Endothelial cell (in vitro differentiated cells): ENCODE results near the gene UBE2L3. TPM values are rescaled to one million over a fixed set of nuclear protein-coding genes. Genes with fewer than 3 reads are reported as not detected.

ENCODE experiments used
- DNase-seq: peaks from one replicate; pipeline ENCODE4 v3.0.0; 2021; ENCODE audit warnings: low spot score
- H3K27ac Mint-ChIP-seq: one replicate; pipeline ENCODE4 v1.8.0; 2021; ENCODE audit warnings: mixed read lengths, inconsistent platforms; ENCODE audit not compliant: unreplicated experiment
- H3K27me3 Mint-ChIP-seq: one replicate; pipeline ENCODE4 v1.8.0; 2021; ENCODE audit warnings: mild to moderate bottlenecking, moderate library complexity, mixed read lengths, inconsistent platforms; ENCODE audit not compliant: unreplicated experiment
- H3K36me3 Mint-ChIP-seq: one replicate; pipeline ENCODE4 v1.8.0; 2021; ENCODE audit warnings: mild to moderate bottlenecking, low read depth, mixed read lengths, inconsistent platforms; ENCODE audit not compliant: unreplicated experiment
- H3K4me1 Mint-ChIP-seq: one replicate; pipeline ENCODE4 v1.8.0; 2021; ENCODE audit warnings: mild to moderate bottlenecking, mixed read lengths, inconsistent platforms; ENCODE audit not compliant: unreplicated experiment
- H3K4me3 Mint-ChIP-seq: one replicate; pipeline ENCODE4 v1.8.0; 2021; ENCODE audit warnings: mild to moderate bottlenecking, mixed read lengths, inconsistent platforms; ENCODE audit not compliant: unreplicated experiment
- H3K9me3 Mint-ChIP-seq: one replicate; pipeline ENCODE4 v1.8.0; 2021; ENCODE audit warnings: mixed read lengths, inconsistent platforms; ENCODE audit not compliant: unreplicated experiment
- microRNA-seq: library from miRNA; unstranded; fragments of <30 nt; microRNA quantifications from one replicate; pipeline ENCODE4, GENCODE V29; 2020; ENCODE audit not compliant: unreplicated experiment
- total RNA-seq: library from RNA; stranded (reverse); fragmentation: NEBNext Ultra II Directional; extraction: Animal tissue kit (Norgen Biotek cat#: 25700); gene quantifications from one replicate; pipeline ENCODE4 v1.2.1, GENCODE V29; 2021; ENCODE audit not compliant: unreplicated experiment
- TF ChIP-seq, protein P1 (sequence below): fragments of 200-600 bp; sonication (generic); IDR thresholded peaks from one replicate; pipeline ENCODE4 v1.5.0; 2021; ENCODE audit warnings: antibody characterized with exemption; ENCODE audit not compliant: unreplicated experiment

UBE2L3 gene
- total RNA-seq, 1 donor from 2014 or later: 62.2 TPM

DNA sequence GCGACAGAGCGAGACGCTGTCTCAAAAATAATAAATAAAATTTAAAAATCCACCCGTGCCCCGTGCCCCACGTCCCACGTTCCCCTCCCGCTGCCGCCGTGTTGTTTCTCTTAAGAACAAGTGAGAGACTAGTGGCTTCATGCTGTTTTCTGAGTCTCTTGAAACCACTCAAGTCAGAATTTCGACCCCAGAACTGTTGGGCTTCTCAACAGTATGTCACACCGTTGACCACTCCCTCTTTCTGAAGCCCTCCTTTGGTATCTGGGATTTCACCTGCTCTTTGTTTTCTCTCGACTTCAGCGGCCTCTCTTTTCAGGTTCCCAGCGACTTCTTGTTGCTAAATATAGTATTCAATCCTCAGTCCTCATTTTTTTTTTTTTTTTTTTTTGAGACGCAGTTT lies 99.3 kb downstream of the UBE2L3 start:
- peak overlapping the region; percentile 83 for H3K27ac Mint-ChIP-seq
- TF ChIP-seq, protein P1, sequence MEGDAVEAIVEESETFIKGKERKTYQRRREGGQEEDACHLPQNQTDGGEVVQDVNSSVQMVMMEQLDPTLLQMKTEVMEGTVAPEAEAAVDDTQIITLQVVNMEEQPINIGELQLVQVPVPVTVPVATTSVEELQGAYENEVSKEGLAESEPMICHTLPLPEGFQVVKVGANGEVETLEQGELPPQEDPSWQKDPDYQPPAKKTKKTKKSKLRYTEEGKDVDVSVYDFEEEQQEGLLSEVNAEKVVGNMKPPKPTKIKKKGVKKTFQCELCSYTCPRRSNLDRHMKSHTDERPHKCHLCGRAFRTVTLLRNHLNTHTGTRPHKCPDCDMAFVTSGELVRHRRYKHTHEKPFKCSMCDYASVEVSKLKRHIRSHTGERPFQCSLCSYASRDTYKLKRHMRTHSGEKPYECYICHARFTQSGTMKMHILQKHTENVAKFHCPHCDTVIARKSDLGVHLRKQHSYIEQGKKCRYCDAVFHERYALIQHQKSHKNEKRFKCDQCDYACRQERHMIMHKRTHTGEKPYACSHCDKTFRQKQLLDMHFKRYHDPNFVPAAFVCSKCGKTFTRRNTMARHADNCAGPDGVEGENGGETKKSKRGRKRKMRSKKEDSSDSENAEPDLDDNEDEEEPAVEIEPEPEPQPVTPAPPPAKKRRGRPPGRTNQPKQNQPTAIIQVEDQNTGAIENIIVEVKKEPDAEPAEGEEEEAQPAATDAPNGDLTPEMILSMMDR: no peak
- no peak for DNase-seq

DNA sequence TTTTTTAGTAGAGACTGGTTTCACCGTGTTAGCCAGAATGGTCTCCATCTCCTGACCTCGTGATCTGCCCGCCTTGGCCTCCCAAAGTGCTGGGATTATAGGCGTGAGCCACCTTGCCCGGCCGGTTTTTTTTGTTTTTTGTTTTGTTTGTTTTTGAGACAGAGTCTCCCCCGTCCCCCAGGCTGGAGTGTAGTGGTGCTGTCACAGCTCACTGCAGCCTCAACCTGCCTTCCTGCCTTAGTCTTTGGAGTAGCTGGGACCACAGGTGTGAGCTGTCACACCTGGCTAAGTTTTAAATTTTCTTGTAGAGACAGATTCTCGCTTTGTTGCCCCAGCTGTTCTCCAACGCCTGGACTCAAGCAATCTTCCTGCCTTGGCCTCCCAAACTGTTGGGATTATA lies 101.5 kb downstream of the UBE2L3 start:
- Mint-ChIP-seq H3K4me3 (no peak overlapping the region), H3K27me3 (peaks cover 15% of the 10 kb centered on the region), H3K4me1 (peaks cover 11% of the 10 kb centered on the region), H3K27ac (no peak overlapping the region), H3K36me3 (peaks cover 12% of the 10 kb centered on the region), H3K9me3 (no peaks in the 10 kb centered on the region)
- TF ChIP-seq, protein P1: no peak
- DNase-seq: no peak

More for the DNA sequence above, 99.3 kb downstream of the UBE2L3 start:
- H3K27me3 Mint-ChIP-seq: peaks cover 15% of the 10 kb centered on the region
- H3K36me3 Mint-ChIP-seq: peaks cover 7% of the 10 kb centered on the region
- peak overlapping the region; percentile 99 for H3K4me3 Mint-ChIP-seq
- H3K4me1 Mint-ChIP-seq: peaks cover 11% of the 10 kb centered on the region
- H3K9me3 Mint-ChIP-seq: no peaks in the 10 kb centered on the region

DNA sequence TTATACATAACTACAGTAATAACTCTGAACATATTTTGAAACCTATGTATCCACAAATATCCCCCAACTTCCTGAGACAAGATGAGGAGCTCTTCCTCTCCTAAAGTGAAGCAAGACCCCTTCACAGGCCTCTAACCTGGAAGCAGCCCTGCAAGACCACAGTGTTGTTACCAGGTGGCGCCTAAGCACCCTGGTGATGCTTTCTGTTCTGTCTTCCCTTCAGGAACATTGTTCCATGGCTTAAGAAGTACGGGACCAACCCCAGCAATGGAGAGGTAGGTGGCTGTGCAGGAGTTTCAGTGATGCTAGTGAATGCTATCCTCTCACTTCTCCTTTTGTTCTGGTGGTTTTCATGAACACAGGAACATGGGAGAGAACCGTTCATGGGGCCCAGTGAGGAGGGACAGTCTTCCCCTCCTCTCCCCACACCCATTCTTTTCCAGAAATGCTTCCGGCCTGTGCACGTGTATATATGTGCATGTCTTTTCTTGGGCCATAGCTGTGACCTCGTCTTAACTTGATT lies 104.7 kb downstream of the UBE2L3 start:
- TF ChIP-seq, protein P1: no peak
- DNase-seq: no peak
- no peak overlapping the region for H3K27ac Mint-ChIP-seq
- H3K9me3 Mint-ChIP-seq: no peaks in the 10 kb centered on the region
- no peak overlapping the region for H3K4me3 Mint-ChIP-seq
- peaks cover 32% of the 10 kb centered on the region for H3K36me3 Mint-ChIP-seq
- peaks cover 3% of the 10 kb centered on the region for H3K27me3 Mint-ChIP-seq
- H3K4me1 Mint-ChIP-seq: peaks cover 3% of the 10 kb centered on the region

Small RNAs within 50 kb of the gene (microRNA-seq; reads per million reads assigned to microRNA genes)
- gene MIR130B (1,180 reads per million, percentile 93 among the genes with 10 or more reads in this experiment), gene MIR301B (85.4 reads per million, percentile 81 among the genes with 10 or more reads in this experiment)

Other genes with a start within 250 kb of the UBE2L3 start
- gene RIMBP3B, start 184.0 kb upstream of the UBE2L3 start, total RNA-seq: 0.51 TPM
- 23.5 TPM for gene HIC2, start 150.3 kb upstream of the UBE2L3 start, total RNA-seq
- 0.92 TPM for gene TMEM191C, start 100.3 kb upstream of the UBE2L3 start, total RNA-seq
- gene RIMBP3C, start 16.3 kb upstream of the UBE2L3 start, total RNA-seq: 0.18 TPM
- 11.2 TPM for gene YDJC, start 62.3 kb downstream of the UBE2L3 start, total RNA-seq
- gene CCDC116, start 65.0 kb downstream of the UBE2L3 start, total RNA-seq: 0.36 TPM
- gene SDF2L1, start 74.6 kb downstream of the UBE2L3 start, total RNA-seq: 32.4 TPM
- 31.9 TPM for gene PPIL2, start 98.3 kb downstream of the UBE2L3 start, total RNA-seq
- gene YPEL1, start 168.1 kb downstream of the UBE2L3 start, total RNA-seq: 11.5 TPM